GM18951 (cell line): ENCODE results near the gene NUP188.

Experiments used
- POLR2A ChIP-seq: IDR thresholded peaks from 4 replicates; pipeline ENCODE4 v1.6.1; 2011; ENCODE audit warnings: mild to moderate bottlenecking; ENCODE audit not compliant: insufficient read length, insufficient read depth; ENCODE audit errors: extremely low read depth
- in situ Hi-C: fragments of 300-500 bp; cut with MboI; formaldehyde crosslinking; loops from one replicate; pipeline ENCODE4 v1.12.0; 2022; ENCODE audit warnings: low sequenced_read_pairs, mixed read lengths, inconsistent platforms; ENCODE audit not compliant: unreplicated experiment

NUP188 gene

GRCh38 chr9:128921881-128922763 lies 25.4 kb upstream of the NUP188 start:
- TF ChIP-seq POLR2A = no peak
- in situ Hi-C loops = no loop called here

DNA sequence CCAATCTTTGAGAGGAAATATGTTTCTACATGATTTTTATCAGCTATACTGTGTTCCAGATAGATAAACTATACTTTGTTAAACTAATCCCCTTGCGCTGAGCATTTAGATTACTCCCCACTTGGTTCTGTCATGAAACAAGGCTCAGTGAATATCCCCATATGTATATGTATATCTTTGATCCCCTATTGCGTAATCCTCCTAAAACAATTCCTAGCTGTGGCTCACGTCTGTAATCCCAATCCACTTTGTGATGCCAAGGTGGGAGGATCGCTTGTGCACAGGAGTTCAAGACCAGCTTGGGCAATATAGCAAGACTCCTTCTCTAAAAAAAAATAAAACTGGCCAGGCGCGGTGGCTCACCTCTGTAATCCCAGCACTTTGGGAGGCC lies 24.0 kb upstream of the NUP188 start:
- in situ Hi-C loops = no loop called here
- no peak for TF ChIP-seq POLR2A

- in situ Hi-C loops = loop anchor here (5.0 kb wide), 1 partner anchor 66 kb away; no protein-coding TSS in a partner anchor
- no peak for TF ChIP-seq POLR2A
Observed at GRCh38 chr9:128927731-128928411, 19.6 kb upstream of the NUP188 start.

- in situ Hi-C loops = loop anchor here (5.0 kb wide), 1 partner anchor 66 kb away; no protein-coding TSS in a partner anchor
Observed at GRCh38 chr9:128928624-128929023, 18.9 kb upstream of the NUP188 start.

GRCh38 chr9:128929560-128929959 lies 17.9 kb upstream of the NUP188 start:
- no peak for TF ChIP-seq POLR2A
- in situ Hi-C loops = loop anchor here (5.0 kb wide), 1 partner anchor 67 kb away; no protein-coding TSS in a partner anchor

More at GRCh38 chr9:128928624-128929023, 18.9 kb upstream of the NUP188 start:
- no peak for TF ChIP-seq POLR2A

- in situ Hi-C loops = no loop called here
- no peak for TF ChIP-seq POLR2A
Observed at GRCh38 chr9:128933731-128934130, 13.8 kb upstream of the NUP188 start.

- in situ Hi-C loops = no loop called here
- TF ChIP-seq POLR2A = no peak
Observed at GRCh38 chr9:128936171-128936865, 11.2 kb upstream of the NUP188 start.

GRCh38 chr9:128937310-128938165 lies 10.0 kb upstream of the NUP188 start:
- TF ChIP-seq POLR2A = no peak

DNA sequence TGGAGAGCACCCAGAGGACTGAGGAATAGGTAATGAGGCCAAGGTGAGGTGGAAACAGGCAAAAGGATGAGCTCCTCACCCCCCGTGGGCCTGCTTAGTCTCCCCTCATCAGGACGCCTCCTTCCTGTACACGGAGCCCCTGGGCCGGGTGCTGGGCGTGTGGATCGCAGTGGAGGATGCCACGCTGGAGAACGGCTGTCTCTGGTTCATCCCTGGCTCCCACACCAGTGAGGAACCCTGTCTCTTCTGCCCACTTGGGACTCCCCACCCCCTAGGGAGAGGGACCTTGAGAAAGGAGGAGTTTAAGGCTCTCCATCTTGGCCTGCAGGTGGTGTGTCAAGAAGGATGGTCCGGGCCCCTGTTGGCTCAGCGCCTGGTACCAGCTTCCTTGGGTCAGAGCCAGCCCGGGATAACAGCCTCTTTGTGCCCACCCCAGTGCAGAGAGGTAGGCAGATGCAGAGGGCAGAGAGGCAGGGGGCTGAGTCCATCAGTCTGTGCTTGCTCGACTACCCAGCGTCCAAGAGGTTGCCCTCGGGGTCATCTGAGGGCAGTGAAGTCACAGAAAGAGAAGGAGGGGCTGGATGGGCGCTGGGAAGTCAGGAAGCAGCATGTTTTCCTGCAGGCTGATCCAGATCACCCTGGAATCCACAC lies 7.1 kb upstream of the NUP188 start:
- TF ChIP-seq POLR2A = no peak
- in situ Hi-C loops = no loop called here

More at GRCh38 chr9:128937310-128938165, 10.0 kb upstream of the NUP188 start:
- in situ Hi-C loops = no loop called here

- in situ Hi-C loops = no loop called here
- no peak for TF ChIP-seq POLR2A
Observed at GRCh38 chr9:128940946-128941755, 6.3 kb upstream of the NUP188 start.
